ENCODE measurements around the gene PDGFRB. TPM values are rescaled to one million over a fixed set of nuclear protein-coding genes. Genes with fewer than 3 reads are reported as not detected.

The PDGFRB gene
- polyA plus RNA-seq, 3 donors, result 118 to 167 (median 142) TPM

- DNase-seq (ENCODE audit: low read depth in 3 of 3, low spot score in 2 of 3), result no peak
Measured at GRCh38 chr5:150133581-150134197, 22.0 kb downstream of the PDGFRB start.

- no peak for DNase-seq (ENCODE audit: low read depth in 3 of 3, low spot score in 2 of 3)
Measured at GRCh38 chr5:150132740-150133139, 22.9 kb downstream of the PDGFRB start.

GRCh38 chr5:150131978-150132694, 23.5 kb downstream of the PDGFRB start:
- DNase-seq (ENCODE audit: low read depth in 3 of 3, low spot score in 2 of 3), result no peak

- DNase-seq (ENCODE audit: low read depth in 3 of 3, low spot score in 2 of 3), result no peak
Measured at GRCh38 chr5:150131461-150131860, 24.2 kb downstream of the PDGFRB start.

- DNase-seq (ENCODE audit: low read depth in 3 of 3, low spot score in 2 of 3), result no peak
Measured at GRCh38 chr5:150130493-150130922, 25.1 kb downstream of the PDGFRB start.

- no peak for DNase-seq (ENCODE audit: low read depth in 3 of 3, low spot score in 2 of 3)
Measured at GRCh38 chr5:150129813-150130492, 25.7 kb downstream of the PDGFRB start.

- no peak for DNase-seq (ENCODE audit: low read depth in 3 of 3, low spot score in 2 of 3)
Measured at GRCh38 chr5:150129454-150129812, 26.2 kb downstream of the PDGFRB start.

GRCh38 chr5:150126921-150127265, 28.8 kb downstream of the PDGFRB start:
- no peak for DNase-seq (ENCODE audit: low read depth in 3 of 3, low spot score in 2 of 3)

GRCh38 chr5:150126199-150126920, 29.3 kb downstream of the PDGFRB start:
- no peak for DNase-seq (ENCODE audit: low read depth in 3 of 3, low spot score in 2 of 3)

GRCh38 chr5:150125334-150125733, 30.3 kb downstream of the PDGFRB start:
- no peak for DNase-seq (ENCODE audit: low read depth in 3 of 3, low spot score in 2 of 3)

- DNase-seq (ENCODE audit: low read depth in 3 of 3, low spot score in 2 of 3), result no peak
Measured at GRCh38 chr5:150124596-150124995, 31.0 kb downstream of the PDGFRB start.

GRCh38 chr5:150124111-150124557, 31.5 kb downstream of the PDGFRB start:
- DNase-seq (ENCODE audit: low read depth in 3 of 3, low spot score in 2 of 3), result no peak

- DNase-seq (ENCODE audit: low read depth in 3 of 3, low spot score in 2 of 3), result no peak
Measured at GRCh38 chr5:150123542-150123941, 32.1 kb downstream of the PDGFRB start.

GRCh38 chr5:150122536-150123481, 32.8 kb downstream of the PDGFRB start:
- DNase-seq (ENCODE audit: low read depth in 3 of 3, low spot score in 2 of 3), result no peak

GRCh38 chr5:150122158-150122510, 33.5 kb downstream of the PDGFRB start:
- DNase-seq (ENCODE audit: low read depth in 3 of 3, low spot score in 2 of 3), result no peak

GRCh38 chr5:150121448-150122157, 34.0 kb downstream of the PDGFRB start:
- DNase-seq (ENCODE audit: low read depth in 3 of 3, low spot score in 2 of 3), result no peak

- DNase-seq (ENCODE audit: low read depth in 3 of 3, low spot score in 2 of 3), result no peak
Measured at GRCh38 chr5:150120617-150121447, 34.8 kb downstream of the PDGFRB start.

GRCh38 chr5:150120062-150120441, 35.6 kb downstream of the PDGFRB start:
- DNase-seq (ENCODE audit: low read depth in 3 of 3, low spot score in 2 of 3), result no peak
